GM21737 (cell line): ENCODE measurements around the gene ADAMTS12.

Experiments
- ATAC-seq: cut with Tn5 transposase; IDR thresholded peaks from one replicate; pipeline ENCODE4 v1.9.1; 2021; ENCODE audit warnings: mild to moderate bottlenecking, moderate library complexity; ENCODE audit not compliant: unreplicated experiment

ADAMTS12 gene

GRCh38 chr5:33684496-33685159, 207.2 kb downstream of the ADAMTS12 start:
- no peak for ATAC-seq

- ATAC-seq: no peak
These were observed 212.0 kb downstream of the ADAMTS12 start for GRCh38 chr5:33679791-33680190.

- ATAC-seq: peak; percentile 79
These were observed 215.8 kb downstream of the ADAMTS12 start for GRCh38 chr5:33675958-33676464.

- no peak for ATAC-seq
These were observed 220.0 kb downstream of the ADAMTS12 start for GRCh38 chr5:33671700-33672291.

- ATAC-seq: no peak
These were observed 228.9 kb downstream of the ADAMTS12 start for GRCh38 chr5:33662722-33663427.

GRCh38 chr5:33659526-33660169, 232.1 kb downstream of the ADAMTS12 start:
- ATAC-seq: no peak

- ATAC-seq: no peak
These were observed 233.9 kb downstream of the ADAMTS12 start for GRCh38 chr5:33657804-33658440.

- ATAC-seq: no peak
These were observed 234.6 kb downstream of the ADAMTS12 start for GRCh38 chr5:33657176-33657575.

GRCh38 chr5:33650911-33651310, 240.9 kb downstream of the ADAMTS12 start:
- no peak for ATAC-seq

GRCh38 chr5:33649549-33650482, 242.0 kb downstream of the ADAMTS12 start:
- ATAC-seq: no peak

- ATAC-seq: no peak
These were observed 249.9 kb downstream of the ADAMTS12 start for GRCh38 chr5:33641744-33642505.

GRCh38 chr5:33639474-33639873, 252.3 kb downstream of the ADAMTS12 start:
- ATAC-seq: no peak

GRCh38 chr5:33637011-33637410, 254.8 kb downstream of the ADAMTS12 start:
- ATAC-seq: no peak

- ATAC-seq: no peak
These were observed 256.2 kb downstream of the ADAMTS12 start for GRCh38 chr5:33635582-33635981.

- no peak for ATAC-seq
These were observed 258.1 kb downstream of the ADAMTS12 start for GRCh38 chr5:33633699-33634098.

GRCh38 chr5:33631786-33632185, 260.0 kb downstream of the ADAMTS12 start:
- peak; percentile 91 for ATAC-seq

- no peak for ATAC-seq
These were observed 260.7 kb downstream of the ADAMTS12 start for GRCh38 chr5:33631139-33631538.

GRCh38 chr5:33629999-33630398, 261.8 kb downstream of the ADAMTS12 start:
- ATAC-seq: no peak

- no peak for ATAC-seq
These were observed 263.0 kb downstream of the ADAMTS12 start for GRCh38 chr5:33628796-33629195.
